ENCODE measurements around the gene GIGYF2.

Gene GIGYF2

DNA sequence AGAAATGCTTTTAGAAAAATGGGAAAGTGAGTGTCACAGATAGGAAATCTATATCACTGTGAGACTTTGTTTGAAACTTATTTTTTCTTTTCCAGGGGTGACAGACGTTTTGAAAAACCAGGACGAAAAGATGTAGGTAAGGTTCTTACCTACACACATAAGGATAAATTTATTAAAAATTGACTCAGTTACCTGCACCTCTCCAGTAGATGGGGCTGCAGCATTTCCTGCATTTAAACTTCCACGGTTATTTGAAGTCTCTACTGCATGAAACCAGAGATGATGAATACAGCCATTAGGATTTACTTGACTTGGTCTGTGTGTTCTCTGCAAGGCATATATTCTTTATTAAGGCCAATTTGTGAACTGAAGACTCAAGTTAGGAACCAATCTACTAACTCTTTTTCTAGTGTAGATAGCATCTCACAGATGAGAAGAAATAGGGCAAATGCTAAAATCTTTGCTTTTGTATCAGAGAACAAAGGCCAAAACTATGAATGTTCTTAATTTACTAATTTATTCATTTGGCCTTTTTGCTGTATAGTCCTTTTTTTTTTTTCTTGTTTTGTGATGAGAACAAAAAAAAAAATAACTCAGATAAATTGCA is 64.3 kb downstream of the GIGYF2 start:
- no peak for DNase-seq (ENCODE audit: low spot score)

DNA sequence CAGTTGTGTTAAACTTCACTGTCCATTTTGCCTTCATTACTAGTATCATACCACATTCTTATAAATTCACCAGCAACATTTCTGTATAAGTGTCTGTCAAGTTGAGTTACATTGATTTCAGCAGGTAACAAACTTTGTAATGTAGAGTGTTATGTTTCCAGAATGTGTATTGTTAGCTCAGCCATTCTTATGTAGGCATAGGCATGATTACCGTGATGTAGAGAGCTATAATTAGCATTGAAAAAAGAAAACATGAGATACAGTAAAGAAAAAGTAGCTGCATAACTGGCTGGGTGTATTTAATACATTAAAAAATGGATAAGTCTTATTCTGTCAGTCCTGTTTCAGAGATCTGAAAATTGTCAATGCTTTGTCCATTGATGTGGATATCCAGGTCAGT is 70.7 kb downstream of the GIGYF2 start:
- no peak for DNase-seq (ENCODE audit: low spot score)

DNA sequence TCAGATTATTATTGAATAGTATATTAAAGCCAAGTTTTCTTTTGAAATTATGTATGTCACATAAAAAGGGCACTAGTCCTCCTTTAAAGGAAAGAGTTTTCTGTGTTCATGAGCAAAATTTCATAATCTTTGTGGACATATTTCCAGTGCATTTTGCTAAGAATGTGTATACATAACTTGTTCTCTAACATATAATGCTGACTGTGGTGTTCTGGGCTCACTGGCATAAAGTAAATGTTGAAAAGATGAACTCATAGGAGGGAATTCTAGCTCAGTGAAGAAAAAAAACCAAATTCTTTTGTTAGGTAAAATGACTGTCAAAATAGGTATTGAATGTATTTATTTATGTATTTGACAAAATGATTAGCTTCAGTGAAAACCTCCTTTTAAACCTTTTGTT is 73.1 kb downstream of the GIGYF2 start:
- no peak for DNase-seq (ENCODE audit: low spot score)

DNA sequence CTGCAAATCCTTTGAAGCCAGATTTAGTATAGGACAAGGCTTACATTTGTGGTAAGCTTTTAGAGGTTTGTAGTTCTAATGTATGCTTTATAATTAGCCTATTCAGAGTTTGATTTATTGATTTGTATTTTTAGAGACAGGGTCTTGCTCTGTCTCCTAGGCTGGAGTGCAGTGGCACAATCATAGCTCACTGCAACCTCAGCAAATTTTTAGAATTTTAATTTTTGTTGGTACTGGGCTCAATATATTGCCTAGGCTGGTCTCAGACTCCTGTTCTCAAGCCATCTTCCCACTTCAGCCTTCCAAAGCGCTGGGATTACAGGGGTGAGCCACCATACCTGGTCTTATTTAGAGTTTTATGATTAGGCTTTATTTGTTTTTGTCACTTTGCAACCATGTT is 74.7 kb downstream of the GIGYF2 start:
- no peak for DNase-seq (ENCODE audit: low spot score)

DNA sequence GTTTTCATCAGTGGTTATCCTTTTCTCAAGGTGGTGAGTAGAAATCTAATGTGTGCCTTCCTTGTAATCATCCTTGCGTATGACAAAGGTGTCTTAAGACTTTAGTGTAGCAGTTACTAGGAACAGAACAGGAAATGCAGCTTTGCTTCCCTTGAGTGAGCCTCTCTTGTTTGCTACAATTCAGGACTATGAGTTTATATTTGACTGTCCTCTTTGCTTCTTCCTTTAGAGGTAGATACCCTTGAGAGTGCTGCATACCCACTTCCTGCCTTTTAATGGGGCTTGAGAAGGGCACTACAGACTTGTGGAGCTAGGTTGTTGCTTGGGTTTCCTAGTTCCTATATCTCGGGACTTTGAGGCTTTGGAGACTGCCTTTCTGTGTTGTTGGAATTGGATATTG is 75.4 kb downstream of the GIGYF2 start:
- DNase-seq (ENCODE audit: low spot score) = no peak

DNA sequence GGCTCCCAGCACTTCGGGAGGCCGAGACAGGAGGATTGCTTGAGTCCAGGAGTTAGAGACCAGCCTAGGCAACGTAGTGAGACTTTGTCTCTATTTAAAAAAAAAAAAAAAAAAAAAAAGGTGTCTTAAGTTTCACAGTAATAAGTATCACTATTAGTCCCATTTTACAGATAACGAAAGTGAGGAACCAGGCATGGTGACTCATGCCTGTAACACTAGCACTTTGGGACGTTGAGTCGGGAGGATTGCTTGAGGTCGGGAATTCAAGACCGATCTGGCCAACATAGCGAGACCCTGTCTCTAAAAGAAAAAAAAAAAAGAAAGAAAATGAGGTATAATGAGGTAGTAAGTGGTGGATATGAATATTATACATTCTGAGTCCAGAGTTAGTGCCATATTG is 76.7 kb downstream of the GIGYF2 start:
- no peak for DNase-seq (ENCODE audit: low spot score)

DNA sequence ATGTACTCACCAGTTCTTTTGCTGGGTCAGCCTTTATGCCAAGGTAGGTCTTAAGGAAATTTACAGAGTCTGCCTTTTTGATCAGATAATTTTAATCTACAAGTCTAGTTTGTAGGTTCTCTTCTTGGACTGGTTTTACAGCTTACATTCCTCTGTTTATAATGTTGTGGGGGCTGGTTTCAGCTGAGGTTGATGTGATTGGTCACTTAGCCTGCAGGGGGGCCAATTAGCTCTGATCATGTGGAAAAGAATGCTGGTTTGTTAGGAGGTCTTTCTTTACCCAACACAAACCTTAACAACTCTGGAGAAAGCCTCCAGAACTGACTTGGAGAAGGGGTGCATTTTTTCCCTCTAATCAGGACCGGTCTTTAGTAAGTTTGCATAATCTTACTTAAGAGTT is 79.3 kb downstream of the GIGYF2 start, which contains the start of gene KCNJ13:
KCNJ13 (minus strand) TSS at position 131 of the 400 bp plus-strand sequence. CDS start 5,203 bp downstream, outside the sequence.
- DNase-seq (ENCODE audit: low spot score) = peak; percentile 62

DNA sequence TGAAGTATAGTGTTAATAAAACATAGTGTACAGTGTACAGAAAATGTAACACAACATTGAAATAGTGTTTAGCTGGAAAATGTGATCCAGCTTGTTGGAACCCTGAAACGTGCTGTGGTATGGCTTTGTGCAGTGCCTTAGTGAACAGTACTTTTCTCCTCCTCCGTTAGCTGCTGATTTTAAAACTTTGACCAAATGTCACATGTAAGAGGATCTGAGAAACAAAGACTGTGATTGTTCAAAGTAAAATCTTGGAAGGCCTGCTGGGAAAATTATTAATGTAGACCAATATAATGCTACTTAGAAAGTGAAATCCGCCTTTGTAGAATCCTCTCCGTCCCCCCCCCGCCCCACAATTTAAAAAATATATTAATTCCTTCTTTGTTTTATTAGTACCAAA is 80.1 kb downstream of the GIGYF2 start:
- DNase-seq (ENCODE audit: low spot score) = no peak

DNA sequence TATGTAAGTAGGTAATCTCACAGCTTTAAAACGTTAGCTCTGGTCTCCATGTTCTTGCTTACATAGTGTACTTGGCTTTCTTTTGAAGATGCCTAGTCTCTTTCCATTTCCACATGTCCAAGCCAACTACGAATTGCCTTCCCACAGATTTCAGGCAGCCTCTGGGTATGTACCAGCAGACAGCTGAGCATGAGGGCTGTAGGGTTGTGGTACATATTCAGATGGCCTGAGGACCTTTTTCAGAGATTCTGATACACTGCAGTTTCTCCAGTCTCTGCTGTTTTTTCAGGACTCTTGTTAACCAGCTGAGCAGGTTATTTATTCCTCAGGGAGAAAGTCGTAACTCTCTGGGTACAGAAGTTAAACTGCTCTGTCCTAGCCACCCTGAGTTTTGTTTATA is 82.3 kb downstream of the GIGYF2 start:
- no peak for DNase-seq (ENCODE audit: low spot score)

DNA sequence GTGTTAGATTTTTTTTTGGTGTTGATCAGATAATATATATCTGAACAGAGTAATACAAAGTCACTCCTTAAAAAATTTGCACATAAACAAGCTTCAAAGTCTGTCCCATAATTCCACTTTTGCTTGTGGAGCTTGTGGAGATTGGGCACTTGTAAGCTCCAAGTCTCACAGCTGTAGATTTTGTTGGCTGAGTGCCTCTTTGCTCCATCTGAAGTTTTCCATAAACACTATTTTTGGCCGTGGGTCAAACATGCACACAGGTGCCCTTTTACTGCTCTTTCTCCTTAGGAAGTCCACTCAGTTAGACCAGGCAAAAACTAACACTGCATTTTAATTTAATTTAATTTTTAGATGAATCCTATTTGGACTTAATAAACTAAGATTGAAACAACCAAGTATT is 82.8 kb downstream of the GIGYF2 start:
- no peak for DNase-seq (ENCODE audit: low spot score)

DNA sequence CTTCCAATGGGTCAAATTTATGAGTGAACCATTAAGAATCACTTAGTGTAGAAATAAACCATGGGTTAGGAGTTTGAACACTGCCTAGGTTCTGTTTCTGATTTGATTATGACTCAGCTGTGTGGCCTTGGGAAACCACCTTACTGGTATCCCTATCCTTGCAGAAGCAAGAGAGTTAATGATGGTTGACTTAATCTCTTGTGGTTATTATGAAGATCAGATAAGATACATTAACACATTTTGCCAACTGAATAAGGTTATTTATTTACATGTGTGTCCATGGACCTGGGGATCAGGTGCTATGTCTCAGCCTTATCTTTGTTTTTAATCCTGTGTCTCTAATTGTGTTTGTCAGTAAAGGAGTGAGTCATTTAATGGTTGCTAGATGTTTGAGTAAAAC is 84.6 kb downstream of the GIGYF2 start:
- no peak for DNase-seq (ENCODE audit: low spot score)

DNA sequence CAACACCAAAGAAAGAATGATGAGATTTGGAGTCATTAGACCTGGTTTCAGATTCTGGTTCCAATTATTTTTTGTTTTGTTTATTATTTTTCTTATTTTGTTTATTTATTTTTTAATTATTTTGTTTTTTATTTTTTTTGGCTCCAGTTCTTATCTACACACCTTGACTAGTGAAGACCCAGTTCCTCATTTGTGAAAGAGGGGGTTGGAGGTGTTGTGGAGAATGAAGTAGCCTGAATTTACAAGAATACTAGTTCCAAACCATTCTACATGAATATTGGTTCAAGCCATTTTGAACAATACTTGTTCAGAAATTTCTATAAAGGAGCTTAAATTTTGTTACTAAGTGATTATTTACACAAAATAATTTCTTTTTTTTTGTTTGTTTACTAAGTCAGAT is 86.1 kb downstream of the GIGYF2 start:
- no peak for DNase-seq (ENCODE audit: low spot score)

DNA sequence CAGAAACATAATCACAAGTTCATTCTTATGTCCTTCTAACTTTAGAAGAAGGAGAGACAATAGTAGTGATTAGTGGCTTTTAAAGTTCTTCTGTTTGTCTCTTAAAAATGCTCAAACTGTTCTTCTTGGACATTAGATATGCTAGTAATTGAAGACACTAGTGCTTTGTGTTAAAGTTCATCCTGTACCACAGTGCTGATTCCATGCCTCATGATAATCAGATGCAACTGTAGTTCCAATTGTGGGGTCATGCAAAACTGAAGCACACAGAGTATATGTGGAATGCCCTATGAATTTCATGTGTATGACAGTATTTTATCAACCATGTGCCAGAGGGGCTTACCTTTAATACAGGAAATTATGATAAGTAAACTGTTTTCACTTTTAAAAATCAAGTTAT is 90.7 kb downstream of the GIGYF2 start:
- DNase-seq (ENCODE audit: low spot score) = no peak

DNA sequence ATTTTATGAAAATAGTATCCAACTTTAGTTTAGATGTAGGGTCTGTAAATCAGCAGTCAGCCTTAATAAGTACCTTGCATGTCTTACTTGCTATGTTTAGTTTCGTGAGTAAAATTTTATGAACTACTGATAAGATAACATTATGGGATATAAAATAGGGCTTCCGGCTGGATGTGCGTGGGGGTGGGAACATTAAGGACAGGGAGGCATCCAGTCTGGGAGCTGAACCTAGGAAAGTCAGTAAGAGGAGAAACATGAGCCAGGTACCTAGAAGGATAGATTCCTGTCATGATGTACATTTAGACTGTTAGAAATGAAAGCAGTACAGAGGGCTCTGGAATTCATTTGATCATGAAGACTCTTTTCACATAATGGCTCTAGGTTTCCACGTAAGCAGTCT is 92.0 kb downstream of the GIGYF2 start:
- DNase-seq (ENCODE audit: low spot score) = no peak

DNA sequence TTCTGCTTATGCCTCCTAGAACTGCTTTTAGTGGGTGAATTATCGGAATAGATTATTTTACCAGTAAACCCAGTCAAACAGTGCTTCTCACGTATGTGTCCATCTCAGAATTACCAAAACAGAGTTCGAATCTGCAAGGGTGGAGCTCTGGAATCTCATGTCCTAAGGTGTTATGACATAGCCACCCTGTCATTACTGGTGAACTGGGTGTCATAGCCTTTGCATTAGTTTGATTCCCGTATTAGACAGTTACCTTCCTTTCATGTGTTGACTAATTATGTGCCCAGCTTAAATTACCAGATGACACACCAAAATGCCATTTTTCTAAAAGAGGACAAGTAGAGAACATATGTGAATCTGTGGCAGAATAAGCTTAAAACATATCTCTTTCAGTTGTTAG is 94.4 kb downstream of the GIGYF2 start:
- DNase-seq (ENCODE audit: low spot score) = no peak

DNA sequence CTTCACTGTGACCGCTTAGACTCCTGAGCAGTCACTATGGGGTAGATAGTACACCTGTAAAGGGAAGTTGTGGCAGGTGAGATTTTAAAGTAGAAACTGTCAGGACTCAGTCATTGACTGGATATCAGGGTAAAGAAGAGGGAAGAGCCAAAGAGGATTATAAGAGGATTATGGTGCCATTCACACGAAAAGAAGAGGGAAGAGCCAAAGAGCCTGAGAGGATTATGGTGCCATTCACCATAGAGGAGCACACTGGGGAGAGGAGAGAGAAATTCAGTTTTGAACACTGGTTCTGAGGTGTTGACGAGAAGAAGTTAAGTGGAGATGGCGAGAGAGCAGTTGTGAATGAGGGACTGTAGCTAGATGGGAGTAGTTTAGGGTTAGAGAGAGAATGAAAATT is 96.1 kb downstream of the GIGYF2 start:
- no peak for DNase-seq (ENCODE audit: low spot score)

DNA sequence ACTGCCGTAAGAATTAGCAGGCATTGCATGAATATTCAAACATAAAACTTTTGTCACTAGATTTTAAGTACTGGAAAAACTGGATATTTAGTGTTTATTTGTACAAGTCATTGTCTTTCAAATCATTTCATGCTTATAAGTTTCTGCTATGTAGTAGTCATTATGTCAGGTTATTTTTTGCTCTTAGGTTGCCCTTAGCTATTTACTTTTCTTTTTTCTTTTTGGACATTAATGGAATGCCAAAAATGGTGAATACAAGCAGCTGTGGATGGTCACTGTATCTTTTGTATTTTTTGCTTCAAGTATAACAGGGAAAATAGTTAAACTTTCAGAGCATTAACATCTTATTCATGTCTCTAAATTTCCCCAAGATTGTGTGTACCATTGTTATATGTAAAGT is 97.8 kb downstream of the GIGYF2 start:
- DNase-seq (ENCODE audit: low spot score) = no peak

DNA sequence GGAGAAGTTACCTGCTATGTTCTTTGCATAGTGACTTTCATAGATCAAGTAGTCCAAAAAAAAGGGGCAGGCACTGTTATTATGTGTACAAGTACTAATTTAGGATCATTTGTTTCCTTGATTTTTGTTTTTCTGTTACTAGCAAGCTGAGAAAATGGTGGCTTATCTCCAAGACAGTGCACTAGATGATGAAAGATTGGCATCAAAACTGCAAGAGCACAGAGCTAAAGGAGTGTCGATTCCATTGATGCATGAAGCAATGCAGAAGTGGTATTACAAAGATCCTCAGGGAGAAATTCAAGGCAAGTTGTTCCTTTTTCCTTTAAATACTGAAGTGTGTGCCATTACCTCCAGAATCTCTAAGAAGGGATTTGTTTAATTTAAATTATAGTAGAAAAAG is 98.8 kb downstream of the GIGYF2 start:
- DNase-seq (ENCODE audit: low spot score) = no peak

DNA sequence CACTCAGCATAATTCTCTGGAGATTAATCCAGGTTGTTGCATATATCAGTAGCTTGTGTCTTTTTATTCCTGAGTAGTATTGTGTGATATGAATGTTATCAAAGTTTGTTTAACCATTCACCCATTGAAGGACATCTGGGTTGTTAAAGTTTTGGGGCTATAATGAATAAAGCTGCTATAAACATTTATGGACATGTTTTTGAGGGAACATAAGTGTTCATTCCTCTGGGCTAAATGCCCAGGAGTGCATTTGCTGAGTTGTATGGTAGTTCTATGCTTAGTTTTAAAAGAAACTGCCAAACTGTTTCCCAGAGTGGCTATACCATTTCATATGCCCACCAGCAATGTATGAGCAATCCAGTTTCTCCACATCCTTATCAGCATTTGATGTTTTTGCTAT is 101.1 kb downstream of the GIGYF2 start:
- DNase-seq (ENCODE audit: low spot score) = no peak

DNA sequence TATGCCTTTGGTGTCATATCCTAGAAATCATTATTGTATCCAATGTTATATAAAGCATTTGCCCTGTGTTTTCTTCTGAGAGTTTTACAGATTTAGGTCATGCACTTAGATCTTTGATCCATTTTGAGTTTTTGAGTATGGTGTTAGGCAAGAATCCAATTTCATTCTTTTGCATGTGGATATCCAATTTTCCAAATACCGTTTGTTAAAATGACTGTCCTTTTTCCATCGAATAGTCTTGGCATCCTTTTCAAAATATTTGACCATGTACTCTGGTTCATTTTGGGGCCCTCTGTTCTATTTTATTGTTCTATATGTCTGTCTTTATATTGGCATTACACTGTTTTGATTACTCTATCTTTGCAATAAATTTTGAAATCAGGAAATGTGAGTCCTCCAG is 103.0 kb downstream of the GIGYF2 start:
- DNase-seq (ENCODE audit: low spot score) = no peak

DNA sequence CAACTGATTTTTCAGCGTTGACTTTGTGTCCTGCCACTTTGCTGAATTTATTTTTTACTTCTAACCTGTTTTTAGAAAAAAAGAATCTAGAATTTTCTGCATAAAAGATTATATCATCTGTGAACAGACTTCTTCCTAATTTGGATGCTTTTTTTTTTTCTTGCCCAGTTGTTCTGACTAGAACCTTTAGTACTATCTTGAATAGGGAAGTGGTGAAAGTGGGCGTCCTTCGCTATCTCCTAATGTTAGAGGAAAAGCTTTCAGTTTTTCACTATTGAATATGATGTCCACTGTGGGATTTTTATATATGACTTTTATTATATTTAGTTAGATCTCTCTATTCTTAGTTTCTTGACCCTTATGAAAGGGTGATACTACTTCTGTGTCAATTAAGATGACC is 105.0 kb downstream of the GIGYF2 start:
- no peak for DNase-seq (ENCODE audit: low spot score)

DNA sequence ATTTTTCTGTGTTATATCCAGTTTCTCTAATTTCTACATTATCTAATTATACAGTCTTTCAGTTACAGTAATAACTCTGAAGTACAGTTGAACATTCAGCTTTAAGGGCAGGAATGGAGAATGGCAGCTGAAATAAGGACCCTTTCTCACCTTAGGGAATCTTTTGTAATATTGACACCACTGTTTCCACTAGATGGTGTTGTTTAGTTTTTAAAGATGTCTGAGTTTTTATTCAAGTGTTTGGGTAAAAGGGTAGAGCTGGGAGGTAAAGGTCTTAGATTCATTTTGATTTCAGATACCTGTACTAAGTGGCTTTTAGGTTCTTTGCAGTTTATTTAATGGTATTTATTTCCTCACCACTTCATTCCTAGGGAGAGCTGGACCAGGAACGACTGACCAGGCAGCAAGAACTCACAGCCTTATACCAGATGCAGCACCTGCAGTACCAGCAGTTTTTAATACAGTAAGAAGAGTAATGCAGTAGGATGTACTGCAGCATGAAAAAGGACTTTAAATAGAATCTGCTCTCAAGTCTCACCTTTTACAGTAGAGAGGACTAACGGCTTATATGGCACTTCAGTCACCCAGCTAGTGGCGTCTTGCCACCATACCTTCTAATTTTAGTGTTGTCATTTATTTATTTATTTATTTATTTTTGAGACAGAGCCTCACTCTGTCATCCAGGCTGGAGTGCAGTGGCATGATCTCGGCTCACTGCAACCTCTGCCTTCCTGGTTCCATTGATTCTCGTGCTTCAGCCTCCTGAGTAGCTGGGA is 112.4 kb downstream of the GIGYF2 start:
- DNase-seq (ENCODE audit: low spot score) = no peak

DNA sequence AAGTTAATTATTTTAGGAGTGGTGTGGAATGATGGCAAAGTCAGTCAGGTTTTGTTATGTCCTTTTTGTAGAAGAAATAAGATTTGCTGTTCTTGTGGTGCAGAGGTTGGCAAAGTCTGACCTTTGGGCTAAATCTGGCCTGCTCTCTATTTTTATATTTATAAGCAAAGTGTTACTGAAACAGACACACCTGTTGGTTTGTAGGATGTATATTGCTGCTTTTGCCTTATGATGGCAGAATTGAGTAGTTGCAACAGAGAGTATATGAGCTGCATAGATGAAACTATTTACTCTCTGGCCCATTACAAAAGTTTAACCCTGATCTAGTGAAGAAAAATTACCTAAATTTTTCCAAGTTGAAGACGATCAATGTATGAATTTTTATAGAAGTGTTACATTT is 113.3 kb downstream of the GIGYF2 start:
- no peak for DNase-seq (ENCODE audit: low spot score)

DNA sequence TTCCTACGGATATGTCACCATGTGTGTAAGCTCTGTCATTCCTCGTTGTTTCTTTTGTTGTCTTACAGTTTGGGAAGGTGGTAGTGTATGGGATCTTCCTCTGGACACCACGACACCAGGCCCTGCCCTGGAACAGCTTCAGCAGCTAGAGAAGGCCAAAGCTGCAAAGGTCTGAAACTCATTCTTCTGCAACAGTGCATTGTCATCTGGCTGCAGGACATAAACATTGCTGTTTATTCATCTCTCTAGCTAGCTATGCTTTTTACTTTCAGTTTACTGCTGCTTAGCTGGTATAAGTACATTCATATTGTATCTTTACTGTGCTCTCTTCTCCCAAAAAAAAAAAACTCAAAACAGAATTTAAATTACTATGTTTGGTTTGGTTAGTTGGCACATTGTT is 118.4 kb downstream of the GIGYF2 start:
- no peak for DNase-seq (ENCODE audit: low spot score)

Data from ecto neural progenitor cell (in vitro differentiated cells).